PC-9 (cell line): ENCODE data around the gene CD99. TPM values are rescaled to one million over a fixed set of nuclear protein-coding genes. Genes with fewer than 3 reads are reported as not detected.

ENCODE experiments used
- BruUV-seq: library from RNA; stranded (reverse); fragments of 400-500 nt; replicated peaks from 2 replicates; lab custom pipeline; 2021; lab: Mats Ljungman, UMichigan
- CTCF ChIA-PET: fragments of 300-600 bp; sonication (Branson Sonifier 250); formaldehyde crosslinking; loops from one replicate; lab custom pipeline; 2022; ENCODE audit warnings: antibody characterized with exemption; lab: Charles Lee
- POLR2A ChIA-PET: fragments of 300-600 bp; sonication (Branson Sonifier 250); formaldehyde crosslinking; loops from one replicate; lab custom pipeline; 2022; ENCODE audit warnings: antibody characterized with exemption; ENCODE audit not compliant: unreplicated experiment; lab: Charles Lee
- DNase-seq, 2 experiments: peaks; one replicate each; pipeline versions ENCODE4 v3.0.0 to v3.0.0-alpha.2; 2015 to 2022; ENCODE audit warnings: mixed read lengths in 1 of 2
- H2AFZ ChIP-seq: fragments of 200-600 bp; sonication (generic); 2 replicates; pipeline ENCODE4 v1.8.1; 2017; ENCODE audit warnings: antibody characterized with exemption
- H3F3A ChIP-seq: fragments of 200-600 bp; sonication (generic); 2 replicates; pipeline ENCODE4 v1.8.1; 2017; ENCODE audit warnings: antibody characterized with exemption, mild to moderate bottlenecking, low read depth; ENCODE audit not compliant: insufficient read depth
- H3K27ac ChIP-seq: fragments of 200-600 bp; sonication (generic); 2 replicates; pipeline ENCODE4 v1.6.1; 2016; ENCODE audit warnings: mixed run types
- H3K27me3 ChIP-seq: fragments of 200-600 bp; sonication (generic); 2 replicates; pipeline ENCODE4 v1.6.1; 2016; ENCODE audit warnings: low read depth, mixed run types; ENCODE audit not compliant: insufficient read depth
- H3K36me3 ChIP-seq: fragments of 200-600 bp; sonication (generic); 2 replicates; pipeline ENCODE4 v1.6.1; 2016; ENCODE audit warnings: low read depth, mixed run types
- H3K4me1 ChIP-seq: fragments of 200-600 bp; sonication (generic); replicated peaks from 2 replicates; pipeline ENCODE4 v1.6.1; 2016; ENCODE audit warnings: mixed run types; ENCODE audit not compliant: insufficient read depth
- H3K4me2 ChIP-seq: fragments of 200-600 bp; sonication (generic); 2 replicates; pipeline ENCODE4 v1.6.1; 2017; ENCODE audit warnings: mixed run types
- H3K4me3 ChIP-seq: fragments of 200-600 bp; sonication (generic); 2 replicates; pipeline ENCODE4 v1.6.1; 2016; ENCODE audit warnings: mixed run types
- H3K79me2 ChIP-seq: fragments of 200-600 bp; sonication (generic); 2 replicates; pipeline ENCODE4 v1.6.1; 2017; ENCODE audit warnings: low read depth, mixed run types
- H3K9me2 ChIP-seq: fragments of 200-600 bp; sonication (generic); 2 replicates; pipeline ENCODE4 v1.8.1; 2017; ENCODE audit warnings: mild to moderate bottlenecking; ENCODE audit not compliant: insufficient read depth
- H3K9me3 ChIP-seq: fragments of 200-600 bp; sonication (generic); 2 replicates; pipeline ENCODE4 v1.8.1; 2016; ENCODE audit warnings: low read depth; ENCODE audit not compliant: insufficient read depth
- H4K20me1 ChIP-seq: fragments of 200-600 bp; sonication (generic); 2 replicates; pipeline ENCODE4 v1.8.1; 2017; ENCODE audit not compliant: insufficient read depth
- EZH2 ChIP-seq: fragments of 200-600 bp; sonication (generic); IDR thresholded peaks from 2 replicates; pipeline ENCODE4 v1.8.0; 2017; ENCODE audit warnings: antibody characterized with exemption, low read depth
- intact Hi-C: fragments of 100-400 bp; cut with micrococcal nuclease; formaldehyde crosslinking; loops from one replicate; pipeline ENCODE4 v1.10.0; 2022; ENCODE audit not compliant: unreplicated experiment
- total RNA-seq: library from RNA; stranded (reverse); gene quantifications from 2 replicates; pipeline ENCODE4 v1.2.3, GENCODE V29; 2021
- TF ChIP-seq, protein P1 (sequence below): fragments of 200-600 bp; sonication (generic); conservative IDR thresholded peaks from 2 replicates; pipeline ENCODE4 v1.6.1; 2017; ENCODE audit warnings: mixed run types, antibody characterized with exemption, mild to moderate bottlenecking, moderate library complexity

Gene CD99
- total RNA-seq, 1 experiment from 2014 or later, result 159 TPM

GRCh38 chrX:2643880-2644279 lies 47.2 kb upstream of the CD99 start:
- CTCF ChIA-PET, result no interaction called here
- no peak overlapping the region for H3K4me3 ChIP-seq

DNA sequence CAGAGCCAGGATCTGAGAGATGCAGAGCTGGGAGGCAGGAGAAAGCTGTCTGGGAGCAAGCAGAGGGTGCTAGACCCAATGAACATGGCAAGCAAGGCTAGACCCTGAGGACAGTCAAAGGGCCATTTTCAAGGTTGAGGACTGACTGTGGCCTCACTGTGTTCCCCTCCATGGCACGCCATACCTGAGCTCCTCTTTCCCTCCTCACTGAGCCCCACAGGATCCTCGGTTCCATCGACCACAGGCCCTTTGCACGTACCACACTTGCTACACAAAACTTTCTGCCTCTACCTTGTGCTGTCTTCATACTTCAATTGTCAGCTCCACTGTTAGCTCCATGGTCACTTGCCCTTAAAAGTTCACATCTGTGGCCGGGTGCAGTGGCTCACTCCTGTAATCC lies 45.5 kb upstream of the CD99 start:
- POLR2A ChIA-PET, result no interaction called here

More at GRCh38 chrX:2643880-2644279, 47.2 kb upstream of the CD99 start:
- DNase-seq, result no peak
- Histone ChIP-seq H2AFZ (no peak overlapping the region), H3K27me3 (no peaks in the 10 kb centered on the region), H3K36me3 (no peaks in the 10 kb centered on the region), H3K9me2 (no peaks in the 10 kb centered on the region), H3K27ac (no peak overlapping the region), H3K9me3 (no peaks in the 10 kb centered on the region), H3K79me2 (no peaks in the 10 kb centered on the region), H3K4me1 (no peaks in the 10 kb centered on the region), H3F3A (peaks cover 9% of the 10 kb centered on the region; the same call in 1 of the 2 replicates), H3K4me2 (no peak overlapping the region), H4K20me1 (no peaks in the 10 kb centered on the region)
- intact Hi-C loops, result loop anchor here (2.0 kb wide), 1 partner anchor 175 kb away; no protein-coding TSS in a partner anchor
- TF ChIP-seq, protein P1, sequence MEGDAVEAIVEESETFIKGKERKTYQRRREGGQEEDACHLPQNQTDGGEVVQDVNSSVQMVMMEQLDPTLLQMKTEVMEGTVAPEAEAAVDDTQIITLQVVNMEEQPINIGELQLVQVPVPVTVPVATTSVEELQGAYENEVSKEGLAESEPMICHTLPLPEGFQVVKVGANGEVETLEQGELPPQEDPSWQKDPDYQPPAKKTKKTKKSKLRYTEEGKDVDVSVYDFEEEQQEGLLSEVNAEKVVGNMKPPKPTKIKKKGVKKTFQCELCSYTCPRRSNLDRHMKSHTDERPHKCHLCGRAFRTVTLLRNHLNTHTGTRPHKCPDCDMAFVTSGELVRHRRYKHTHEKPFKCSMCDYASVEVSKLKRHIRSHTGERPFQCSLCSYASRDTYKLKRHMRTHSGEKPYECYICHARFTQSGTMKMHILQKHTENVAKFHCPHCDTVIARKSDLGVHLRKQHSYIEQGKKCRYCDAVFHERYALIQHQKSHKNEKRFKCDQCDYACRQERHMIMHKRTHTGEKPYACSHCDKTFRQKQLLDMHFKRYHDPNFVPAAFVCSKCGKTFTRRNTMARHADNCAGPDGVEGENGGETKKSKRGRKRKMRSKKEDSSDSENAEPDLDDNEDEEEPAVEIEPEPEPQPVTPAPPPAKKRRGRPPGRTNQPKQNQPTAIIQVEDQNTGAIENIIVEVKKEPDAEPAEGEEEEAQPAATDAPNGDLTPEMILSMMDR, result no peak
- no peak for TF ChIP-seq EZH2
- no TSS peak for BruUV-seq
- POLR2A ChIA-PET, result no interaction called here

GRCh38 chrX:2647627-2648026 lies 43.5 kb upstream of the CD99 start:
- H3K9me2 ChIP-seq, result no peaks in the 10 kb centered on the region
- H3K4me3 ChIP-seq, result no peak overlapping the region
- no peaks in the 10 kb centered on the region for H3K36me3 ChIP-seq
- no TSS peak for BruUV-seq
- TF ChIP-seq, protein P1, result no peak
- no peak for TF ChIP-seq EZH2
- H2AFZ ChIP-seq, result no peak overlapping the region
- no peaks in the 10 kb centered on the region for H3K4me1 ChIP-seq
- H3K79me2 ChIP-seq, result no peaks in the 10 kb centered on the region
- CTCF ChIA-PET, result no interaction called here
- POLR2A ChIA-PET, result no interaction called here
- H3K27me3 ChIP-seq, result no peaks in the 10 kb centered on the region
- H3K9me3 ChIP-seq, result no peaks in the 10 kb centered on the region
- DNase-seq, result no peak
- intact Hi-C loops, result no loop called here
- H3K4me2 ChIP-seq, result no peak overlapping the region
- H3F3A ChIP-seq, result no peaks in the 10 kb centered on the region
- no peaks in the 10 kb centered on the region for H4K20me1 ChIP-seq
- no peak overlapping the region for H3K27ac ChIP-seq

More for the DNA sequence above, 45.5 kb upstream of the CD99 start:
- Histone ChIP-seq H3F3A (no peaks in the 10 kb centered on the region), H3K79me2 (no peaks in the 10 kb centered on the region), H2AFZ (no peak overlapping the region), H3K9me3 (no peaks in the 10 kb centered on the region), H4K20me1 (no peaks in the 10 kb centered on the region), H3K9me2 (no peaks in the 10 kb centered on the region), H3K4me2 (no peak overlapping the region), H3K27ac (no peak overlapping the region), H3K36me3 (no peaks in the 10 kb centered on the region), H3K27me3 (no peaks in the 10 kb centered on the region), H3K4me1 (no peaks in the 10 kb centered on the region), H3K4me3 (no peak overlapping the region)
- DNase-seq, result no peak
- BruUV-seq, result no TSS peak
- intact Hi-C loops, result loop anchor here (2.0 kb wide), 1 partner anchor 173 kb away; no protein-coding TSS in a partner anchor
- CTCF ChIA-PET, result no interaction called here
- TF ChIP-seq, protein P1, result no peak
- no peak for TF ChIP-seq EZH2
